Lower lobe of right lung (tissue), 2 donors: ENCODE results near the gene DKK3. TPM values are rescaled to one million over a fixed set of nuclear protein-coding genes. Genes with fewer than 3 reads are reported as not detected.

Source experiments
- ATAC-seq, 2 donors: fragments of 200-7000 bp; cut with Tn5 transposase; one replicate each; pipeline ENCODE4 v1.9.1; 2020 to 2022; ENCODE audit warnings: mild to moderate bottlenecking in 2 of 2, moderate library complexity in 2 of 2
- DNase-seq: peaks from one replicate; pipeline ENCODE4 v3.0.0-alpha.2; 2020
- H3K27ac ChIP-seq: fragments of 200-600 bp; one replicate; pipeline ENCODE4 v1.8.0; 2022
- H3K27me3 ChIP-seq: fragments of 200-600 bp; one replicate; pipeline ENCODE4 v1.8.0; 2022; ENCODE audit warnings: low read depth
- H3K36me3 ChIP-seq: fragments of 200-600 bp; one replicate; pipeline ENCODE4 v1.8.0; 2022; ENCODE audit warnings: mild to moderate bottlenecking
- H3K4me1 ChIP-seq: fragments of 200-600 bp; one replicate; pipeline ENCODE4 v1.8.0; 2022
- H3K4me3 ChIP-seq: fragments of 200-600 bp; one replicate; pipeline ENCODE4 v1.8.0; 2022; ENCODE audit warnings: mild to moderate bottlenecking
- H3K9me3 ChIP-seq: fragments of 200-600 bp; one replicate; pipeline ENCODE4 v1.8.0; 2022
- intact Hi-C: fragments of 100-400 bp; cut with DNase I; formaldehyde crosslinking; loops from one replicate; pipeline ENCODE4 v1.11.0; 2022
- total RNA-seq: library from RNA; stranded (reverse); fragmentation: NEBNext Ultra II Directional; extraction: Animal tissue kit (Norgen Biotek cat#: 25700); gene quantifications from one replicate; pipeline ENCODE4 v1.2.1, GENCODE V29; 2021
- TF ChIP-seq, protein P1 (sequence below): fragments of 200-600 bp; IDR thresholded peaks from one replicate; pipeline ENCODE4 v1.8.0; 2022; ENCODE audit warnings: antibody characterized with exemption, mild to moderate bottlenecking
- donor health status: DM: no; HTN: yes; CAD: no; lungs with severe emphysema.

DKK3 gene
- total RNA-seq, 1 donor from 2014 or later, result 111 TPM

- Histone ChIP-seq H3K4me3 (no peak overlapping the region), H3K27ac (peak overlapping the region; percentile 37), H3K27me3 (peaks cover 30% of the 10 kb centered on the region), H3K4me1 (peaks cover 4% of the 10 kb centered on the region), H3K9me3 (no peaks in the 10 kb centered on the region), H3K36me3 (peaks cover 10% of the 10 kb centered on the region)
- ATAC-seq (no peak), DNase-seq (no peak)
- TF ChIP-seq, protein P1, sequence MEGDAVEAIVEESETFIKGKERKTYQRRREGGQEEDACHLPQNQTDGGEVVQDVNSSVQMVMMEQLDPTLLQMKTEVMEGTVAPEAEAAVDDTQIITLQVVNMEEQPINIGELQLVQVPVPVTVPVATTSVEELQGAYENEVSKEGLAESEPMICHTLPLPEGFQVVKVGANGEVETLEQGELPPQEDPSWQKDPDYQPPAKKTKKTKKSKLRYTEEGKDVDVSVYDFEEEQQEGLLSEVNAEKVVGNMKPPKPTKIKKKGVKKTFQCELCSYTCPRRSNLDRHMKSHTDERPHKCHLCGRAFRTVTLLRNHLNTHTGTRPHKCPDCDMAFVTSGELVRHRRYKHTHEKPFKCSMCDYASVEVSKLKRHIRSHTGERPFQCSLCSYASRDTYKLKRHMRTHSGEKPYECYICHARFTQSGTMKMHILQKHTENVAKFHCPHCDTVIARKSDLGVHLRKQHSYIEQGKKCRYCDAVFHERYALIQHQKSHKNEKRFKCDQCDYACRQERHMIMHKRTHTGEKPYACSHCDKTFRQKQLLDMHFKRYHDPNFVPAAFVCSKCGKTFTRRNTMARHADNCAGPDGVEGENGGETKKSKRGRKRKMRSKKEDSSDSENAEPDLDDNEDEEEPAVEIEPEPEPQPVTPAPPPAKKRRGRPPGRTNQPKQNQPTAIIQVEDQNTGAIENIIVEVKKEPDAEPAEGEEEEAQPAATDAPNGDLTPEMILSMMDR, result no peak
- intact Hi-C loops, result no loop called here
These were observed 3.0 kb downstream of the DKK3 start for GRCh38 chr11:12005476-12005875.

- Histone ChIP-seq H3K4me3 (peak overlapping the region; percentile 2), H3K4me1 (peaks cover 4% of the 10 kb centered on the region), H3K27ac (peak overlapping the region; percentile 37), H3K36me3 (peaks cover 10% of the 10 kb centered on the region), H3K27me3 (peaks cover 29% of the 10 kb centered on the region), H3K9me3 (no peaks in the 10 kb centered on the region)
- intact Hi-C loops, result no loop called here
- no peak for DNase-seq
- no peak for ATAC-seq
- TF ChIP-seq, protein P1, result no peak
These were observed 3.4 kb downstream of the DKK3 start for GRCh38 chr11:12005061-12005460.

GRCh38 chr11:12003815-12004214, 4.6 kb downstream of the DKK3 start:
- ATAC-seq, result no peak
- H3K4me3 ChIP-seq, result no peak overlapping the region
- no peak for DNase-seq
- intact Hi-C loops, result no loop called here
- H3K4me1 ChIP-seq, result peaks cover 4% of the 10 kb centered on the region
- no peaks in the 10 kb centered on the region for H3K9me3 ChIP-seq
- H3K27me3 ChIP-seq, result peaks cover 21% of the 10 kb centered on the region
- no peak overlapping the region for H3K27ac ChIP-seq
- TF ChIP-seq, protein P1, result no peak
- peaks cover 10% of the 10 kb centered on the region for H3K36me3 ChIP-seq

- intact Hi-C loops, result no loop called here
- no peak for ATAC-seq
- TF ChIP-seq, protein P1, result no peak
These were observed 5.1 kb downstream of the DKK3 start for GRCh38 chr11:12003336-12003735.

DNA sequence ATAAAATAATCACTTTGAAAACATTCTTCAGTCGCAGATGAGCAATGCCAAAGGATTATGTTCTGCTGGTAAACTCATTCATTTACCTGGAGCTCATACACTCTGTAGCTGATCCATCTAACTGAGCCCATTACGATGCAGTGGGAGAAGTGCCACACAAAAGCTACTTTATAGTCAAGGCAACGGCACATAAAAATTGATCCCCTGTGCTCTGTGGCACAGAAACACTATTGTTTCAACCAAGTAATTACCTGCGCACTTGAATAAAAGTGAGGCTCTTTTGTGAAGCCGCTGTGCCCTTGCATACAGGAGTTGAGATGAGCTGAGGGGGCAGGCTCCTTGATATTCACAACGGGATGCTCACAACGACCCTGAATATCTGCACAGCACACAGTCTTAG, 7.2 kb downstream of the DKK3 start:
- Histone ChIP-seq H3K27ac (no peak overlapping the region), H3K9me3 (no peaks in the 10 kb centered on the region), H3K36me3 (peaks cover 10% of the 10 kb centered on the region), H3K27me3 (no peaks in the 10 kb centered on the region), H3K4me1 (no peaks in the 10 kb centered on the region), H3K4me3 (no peak overlapping the region)
- DNase-seq, result no peak
- no peak for ATAC-seq
- intact Hi-C loops, result no loop called here
- TF ChIP-seq, protein P1, result no peak

More at GRCh38 chr11:12003336-12003735, 5.1 kb downstream of the DKK3 start:
- Histone ChIP-seq H3K4me1 (peaks cover 4% of the 10 kb centered on the region), H3K27me3 (peaks cover 19% of the 10 kb centered on the region), H3K9me3 (no peaks in the 10 kb centered on the region), H3K36me3 (peaks cover 10% of the 10 kb centered on the region), H3K27ac (no peak overlapping the region), H3K4me3 (no peak overlapping the region)
- no peak for DNase-seq
